SU-DHL-6 (cell line): ENCODE measurements around the gene DHFR.

Experiments
- EZH2phosphoT487 ChIP-seq: fragments of 200-600 bp; sonication (generic), shearing (Covaris generic); conservative IDR thresholded peaks from 2 replicates; pipeline ENCODE4 v1.6.1; 2018; ENCODE audit warnings: mild to moderate bottlenecking, antibody characterized with exemption, low read length, moderate library complexity, mixed read lengths
- TF ChIP-seq, protein P1 (sequence below): fragments of 200-600 bp; sonication (generic); IDR thresholded peaks from one replicate; pipeline ENCODE4 v1.5.1; 2017; ENCODE audit warnings: antibody characterized with exemption, mild to moderate bottlenecking, low read length, moderate library complexity; ENCODE audit not compliant: insufficient read depth, poor library complexity, severe bottlenecking

DNA sequence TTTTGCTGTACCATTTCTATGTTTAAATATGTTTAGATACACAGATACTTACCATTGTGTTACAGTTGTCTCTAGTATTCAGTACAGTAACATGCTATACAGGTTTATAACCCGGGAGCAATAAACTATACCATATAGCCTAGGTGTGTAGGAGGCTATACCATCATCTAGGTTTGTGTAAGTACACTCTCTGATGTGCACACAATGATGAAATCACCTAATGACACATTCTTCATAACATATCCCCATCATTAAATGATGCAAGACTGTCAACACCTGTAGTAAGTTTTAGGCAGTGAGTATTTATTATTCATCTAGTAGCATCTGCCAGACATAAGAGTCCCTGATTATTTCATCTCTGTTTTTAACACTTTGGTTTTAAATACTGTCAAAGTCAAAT is 7.3 kb upstream of the DHFR start:
- TF ChIP-seq, protein P1, sequence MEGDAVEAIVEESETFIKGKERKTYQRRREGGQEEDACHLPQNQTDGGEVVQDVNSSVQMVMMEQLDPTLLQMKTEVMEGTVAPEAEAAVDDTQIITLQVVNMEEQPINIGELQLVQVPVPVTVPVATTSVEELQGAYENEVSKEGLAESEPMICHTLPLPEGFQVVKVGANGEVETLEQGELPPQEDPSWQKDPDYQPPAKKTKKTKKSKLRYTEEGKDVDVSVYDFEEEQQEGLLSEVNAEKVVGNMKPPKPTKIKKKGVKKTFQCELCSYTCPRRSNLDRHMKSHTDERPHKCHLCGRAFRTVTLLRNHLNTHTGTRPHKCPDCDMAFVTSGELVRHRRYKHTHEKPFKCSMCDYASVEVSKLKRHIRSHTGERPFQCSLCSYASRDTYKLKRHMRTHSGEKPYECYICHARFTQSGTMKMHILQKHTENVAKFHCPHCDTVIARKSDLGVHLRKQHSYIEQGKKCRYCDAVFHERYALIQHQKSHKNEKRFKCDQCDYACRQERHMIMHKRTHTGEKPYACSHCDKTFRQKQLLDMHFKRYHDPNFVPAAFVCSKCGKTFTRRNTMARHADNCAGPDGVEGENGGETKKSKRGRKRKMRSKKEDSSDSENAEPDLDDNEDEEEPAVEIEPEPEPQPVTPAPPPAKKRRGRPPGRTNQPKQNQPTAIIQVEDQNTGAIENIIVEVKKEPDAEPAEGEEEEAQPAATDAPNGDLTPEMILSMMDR, result no peak
- no peak for TF ChIP-seq EZH2phosphoT487
